H9 (cell line): Measurements from ENCODE around the gene TLK1. TPM values are rescaled to one million over a fixed set of nuclear protein-coding genes. Genes with fewer than 3 reads are reported as not detected.

ENCODE experiments used
- DNase-seq: peaks from one replicate; pipeline ENCODE4 v3.0.0-alpha.2; 2017
- H2AFZ ChIP-seq: one replicate; pipeline ENCODE4 v1.6.1; 2013; ENCODE audit warnings: mild to moderate bottlenecking, low read length, control low read depth, moderate library complexity
- H2AK5ac ChIP-seq: 2 replicates; pipeline ENCODE4 v1.6.1; 2013; ENCODE audit warnings: low read length, control low read depth, mixed read lengths; ENCODE audit not compliant: insufficient read length
- H2BK120ac ChIP-seq: one replicate; pipeline ENCODE4 v1.6.1; 2013; ENCODE audit warnings: low read depth, mild to moderate bottlenecking, low read length, control low read depth, inconsistent platforms; ENCODE audit not compliant: poor library complexity, severe bottlenecking
- H2BK12ac ChIP-seq: 2 replicates; pipeline ENCODE4 v1.6.1; 2013; ENCODE audit warnings: low read length, control low read depth, mixed read lengths, low read depth; ENCODE audit not compliant: insufficient read length
- H2BK15ac ChIP-seq: 2 replicates; pipeline ENCODE4 v1.6.1; 2013; ENCODE audit warnings: low read depth, low read length, control low read depth
- H2BK20ac ChIP-seq: one replicate; pipeline ENCODE4 v1.6.1; 2013; ENCODE audit warnings: low read depth, mild to moderate bottlenecking, low read length, control low read depth, inconsistent platforms; ENCODE audit not compliant: poor library complexity, severe bottlenecking
- H2BK5ac ChIP-seq: 2 replicates; pipeline ENCODE4 v1.6.1; 2013; ENCODE audit warnings: low read length, control low read depth, mixed read lengths; ENCODE audit not compliant: insufficient read length
- H3K14ac ChIP-seq: 2 replicates; pipeline ENCODE4 v1.6.1; 2013; ENCODE audit warnings: low read length, control low read depth; ENCODE audit not compliant: insufficient read depth
- H3K18ac ChIP-seq: 2 replicates; pipeline ENCODE4 v1.6.1; 2013; ENCODE audit warnings: low read depth, mild to moderate bottlenecking, mixed read lengths, low read length, control low read depth; ENCODE audit not compliant: insufficient read length
- H3K23ac ChIP-seq: 2 replicates; pipeline ENCODE4 v1.6.1; 2013; ENCODE audit warnings: low read length, control low read depth, mixed read lengths, low read depth; ENCODE audit not compliant: insufficient read length
- H3K23me2 ChIP-seq: 2 replicates; pipeline ENCODE4 v1.6.1; 2013; ENCODE audit warnings: low read depth, mild to moderate bottlenecking, mixed read lengths, low read length, control low read depth; ENCODE audit not compliant: insufficient read length, poor library complexity, severe bottlenecking
- H3K27ac ChIP-seq: 2 replicates; pipeline ENCODE4 v1.5.1; 2013; ENCODE audit warnings: low read length, control low read depth, mixed read lengths, low read depth; ENCODE audit not compliant: insufficient read length
- H3K27me3 ChIP-seq: 2 replicates; pipeline ENCODE4 v1.6.1; 2013; ENCODE audit warnings: low read length, control low read depth, inconsistent platforms; ENCODE audit not compliant: insufficient read depth
- H3K4ac ChIP-seq: 2 replicates; pipeline ENCODE4 v1.6.1; 2013; ENCODE audit warnings: low read depth, mild to moderate bottlenecking, control low read depth, inconsistent platforms, low read length, moderate library complexity
- H3K4me1 ChIP-seq: 2 replicates; pipeline ENCODE4 v1.6.1; 2013; ENCODE audit warnings: low read length, control low read depth, inconsistent platforms; ENCODE audit not compliant: insufficient read depth
- H3K4me2 ChIP-seq: 2 replicates; pipeline ENCODE4 v1.6.1; 2013; ENCODE audit warnings: low read length, control low read depth, mixed read lengths; ENCODE audit not compliant: insufficient read length, insufficient read depth
- H3K56ac ChIP-seq: 2 replicates; pipeline ENCODE4 v1.6.1; 2013; ENCODE audit warnings: low read depth, mild to moderate bottlenecking, mixed read lengths, low read length, control low read depth; ENCODE audit not compliant: insufficient read length
- H3K79me1 ChIP-seq: 2 replicates; pipeline ENCODE4 v1.6.1; 2013; ENCODE audit warnings: low read depth, mild to moderate bottlenecking, moderate library complexity, low read length, control low read depth, inconsistent platforms; ENCODE audit not compliant: insufficient read depth, poor library complexity, severe bottlenecking
- H3K79me2 ChIP-seq: 2 replicates; pipeline ENCODE4 v1.6.1; 2013; ENCODE audit warnings: low read length, control low read depth, inconsistent platforms; ENCODE audit not compliant: insufficient read depth
- H3K9ac ChIP-seq: 2 replicates; pipeline ENCODE4 v1.6.1; 2013; ENCODE audit warnings: low read length, control low read depth, mixed read lengths; ENCODE audit not compliant: insufficient read length; ENCODE audit errors: extremely low read depth
- H3K9me3 ChIP-seq: one replicate; pipeline ENCODE4 v1.6.1; 2013; ENCODE audit warnings: low read depth, low read length, inconsistent platforms; ENCODE audit not compliant: control insufficient read depth
- H3T11ph ChIP-seq: one replicate; pipeline ENCODE4 v1.6.1; 2013; ENCODE audit warnings: mild to moderate bottlenecking, low read length, control low read depth, inconsistent platforms
- H4K20me1 ChIP-seq: one replicate; pipeline ENCODE4 v1.6.1; 2013; ENCODE audit not compliant: control insufficient read depth, insufficient read length, insufficient read depth
- H4K5ac ChIP-seq: 2 replicates; pipeline ENCODE4 v1.6.1; 2013; ENCODE audit warnings: low read depth, mild to moderate bottlenecking, mixed read lengths, low read length, control low read depth; ENCODE audit not compliant: insufficient read length
- H4K8ac ChIP-seq: replicated peaks from 2 replicates; pipeline ENCODE4 v1.6.1; 2013; ENCODE audit warnings: low read length, control low read depth, mixed read lengths, low read depth; ENCODE audit not compliant: insufficient read length
- H4K91ac ChIP-seq: 2 replicates; pipeline ENCODE4 v1.6.1; 2013; ENCODE audit warnings: low read depth, mild to moderate bottlenecking, moderate library complexity, mixed read lengths, low read length, control low read depth; ENCODE audit not compliant: insufficient read length
- H3K27ac Mint-ChIP-seq, 3 experiments: 2 replicates in 2 of 3; 3 replicates in 1 of 3; pipeline ENCODE4 v1.8.0; 2020 to 2021; ENCODE audit warnings: mixed read lengths in 3 of 3, mild to moderate bottlenecking in 1 of 3, moderate library complexity in 1 of 3
- H3K27me3 Mint-ChIP-seq: 2 replicates; pipeline ENCODE4 v1.8.0; 2021; ENCODE audit warnings: low read depth, mild to moderate bottlenecking, moderate library complexity, mixed read lengths
- H3K36me3 Mint-ChIP-seq, 3 experiments: 2 replicates in 2 of 3; 3 replicates in 1 of 3; pipeline ENCODE4 v1.8.0; 2020 to 2021; ENCODE audit warnings: low read depth in 3 of 3, mixed read lengths in 3 of 3; ENCODE audit not compliant: insufficient read depth in 1 of 3
- H3K4me1 Mint-ChIP-seq, 2 experiments: 2 replicates each; pipeline ENCODE4 v1.8.0; 2020; ENCODE audit warnings: mixed read lengths in 2 of 2
- H3K4me3 Mint-ChIP-seq, 2 experiments: 2 replicates in 1 of 2; 3 replicates in 1 of 2; pipeline ENCODE4 v1.8.0; 2020 to 2021; ENCODE audit warnings: mild to moderate bottlenecking in 2 of 2, mixed read lengths in 2 of 2, moderate library complexity in 1 of 2
- H3K9me3 Mint-ChIP-seq, 2 experiments: 2 replicates in 1 of 2; 3 replicates in 1 of 2; pipeline ENCODE4 v1.8.0; 2020; ENCODE audit warnings: mild to moderate bottlenecking in 2 of 2, mixed read lengths in 2 of 2, moderate library complexity in 1 of 2
- WGBS: extraction: QIAGEN DNeasy Blood & Tissue Kit; methylation state at CpG from one replicate; pipeline ENCODE4 v1.1.7; 2013; ENCODE audit warnings: missing lambda C conversion rate, low lambda C conversion rate, mixed read lengths; ENCODE audit not compliant: insufficient read length; ENCODE audit errors: extremely low coverage; 5-methylcytosine and 5-hydroxymethylcytosine counted together
- total RNA-seq: library from RNA; stranded (reverse); gene quantifications from 2 replicates; pipeline ENCODE4 v1.2.1, GENCODE V29; 2021
- TF ChIP-seq, protein P1 (sequence below): fragments of 200-600 bp; sonication (generic); conservative IDR thresholded peaks from 3 replicates; pipeline ENCODE4 v1.8.0; 2021; ENCODE audit warnings: antibody characterized with exemption, mild to moderate bottlenecking

Gene TLK1
- total RNA-seq, 1 experiment from 2014 or later, result 112 TPM

- TF ChIP-seq, protein P1, sequence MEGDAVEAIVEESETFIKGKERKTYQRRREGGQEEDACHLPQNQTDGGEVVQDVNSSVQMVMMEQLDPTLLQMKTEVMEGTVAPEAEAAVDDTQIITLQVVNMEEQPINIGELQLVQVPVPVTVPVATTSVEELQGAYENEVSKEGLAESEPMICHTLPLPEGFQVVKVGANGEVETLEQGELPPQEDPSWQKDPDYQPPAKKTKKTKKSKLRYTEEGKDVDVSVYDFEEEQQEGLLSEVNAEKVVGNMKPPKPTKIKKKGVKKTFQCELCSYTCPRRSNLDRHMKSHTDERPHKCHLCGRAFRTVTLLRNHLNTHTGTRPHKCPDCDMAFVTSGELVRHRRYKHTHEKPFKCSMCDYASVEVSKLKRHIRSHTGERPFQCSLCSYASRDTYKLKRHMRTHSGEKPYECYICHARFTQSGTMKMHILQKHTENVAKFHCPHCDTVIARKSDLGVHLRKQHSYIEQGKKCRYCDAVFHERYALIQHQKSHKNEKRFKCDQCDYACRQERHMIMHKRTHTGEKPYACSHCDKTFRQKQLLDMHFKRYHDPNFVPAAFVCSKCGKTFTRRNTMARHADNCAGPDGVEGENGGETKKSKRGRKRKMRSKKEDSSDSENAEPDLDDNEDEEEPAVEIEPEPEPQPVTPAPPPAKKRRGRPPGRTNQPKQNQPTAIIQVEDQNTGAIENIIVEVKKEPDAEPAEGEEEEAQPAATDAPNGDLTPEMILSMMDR, result no peak
Observed at GRCh38 chr2:171150694-171151285, 9.9 kb downstream of the TLK1 start.

More at GRCh38 chr2:171150694-171151285, 9.9 kb downstream of the TLK1 start:
- no peak overlapping the region for H2BK120ac ChIP-seq
- no peaks in the 10 kb centered on the region for H3K23me2 ChIP-seq
- H3K79me1 ChIP-seq, result peaks cover 10% of the 10 kb centered on the region
- Mint-ChIP-seq H3K4me1 (peaks cover 24 to 33% of the 10 kb centered on the region in 2 experiments), H3K4me3 (no peak overlapping the region), H3K9me3 (no peaks in the 10 kb centered on the region; a peak in 1 of 5 replicates), H3K27ac (peak overlapping the region in 1 of 3 experiments; percentile 64; a peak in 2 of 7 replicates), H3K27me3 (no peaks in the 10 kb centered on the region), H3K36me3 (peaks cover 0 to 15% (median under 1%) of the 10 kb centered on the region in 3 experiments; a peak in 4 of 7 replicates)
- H2BK20ac ChIP-seq, result no peak overlapping the region
- H4K20me1 ChIP-seq, result no peaks in the 10 kb centered on the region
- H2BK5ac ChIP-seq, result no peak overlapping the region
- H3K79me2 ChIP-seq, result peaks cover 59% of the 10 kb centered on the region
- DNase-seq, result no peak
- no peak overlapping the region for H3T11ph ChIP-seq
- no peaks in the 10 kb centered on the region; the same call in 1 of the 2 replicates for H3K4me1 ChIP-seq
- no peak overlapping the region for H4K91ac ChIP-seq
- H2AFZ ChIP-seq, result no peak overlapping the region
- H3K18ac ChIP-seq, result no peak overlapping the region
- no CpG with 5 or more reads among the region's 9 CpGs for WGBS
- no peak overlapping the region for H3K23ac ChIP-seq
- no peaks in the 10 kb centered on the region for H3K27me3 ChIP-seq
- H3K56ac ChIP-seq, result no peak overlapping the region
- no peak overlapping the region for H3K9ac ChIP-seq
- H4K5ac ChIP-seq, result no peak overlapping the region
- H3K27ac ChIP-seq, result no peak overlapping the region
- H4K8ac ChIP-seq, result no peak overlapping the region
- no peak overlapping the region for H2AK5ac ChIP-seq
- H3K4ac ChIP-seq, result no peak overlapping the region
- H3K14ac ChIP-seq, result no peak overlapping the region
- H3K9me3 ChIP-seq, result no peaks in the 10 kb centered on the region
- H2BK12ac ChIP-seq, result no peak overlapping the region
- H3K4me2 ChIP-seq, result no peak overlapping the region
- no peak overlapping the region for H2BK15ac ChIP-seq
